Fibroblast of villous mesenchyme (primary cell): Measurements from ENCODE around the gene FSTL5. TPM values are rescaled to one million over a fixed set of nuclear protein-coding genes. Genes with fewer than 3 reads are reported as not detected.
A peak's percentile ranks its signal among the peaks of the same experiment; 100 is the strongest.

Experiments
- DNase-seq: peaks from one replicate; pipeline ENCODE4 v3.0.0-alpha.2; 2010; ENCODE audit warnings: low read depth
- H3K4me3 ChIP-seq: 2 replicates; pipeline ENCODE4 v1.5.1; 2011; ENCODE audit warnings: low read depth, mild to moderate bottlenecking, low read length
- total RNA-seq: library from RNA; depleted of rRNA; stranded (reverse); fragments of >200 nt; gene quantifications from 2 replicates; pipeline ENCODE4 v1.2.3, GENCODE V29; 2012
- TF ChIP-seq, protein P1 (sequence below): IDR thresholded peaks from 2 replicates; pipeline ENCODE4 v1.5.1; 2012; ENCODE audit warnings: low read depth, mild to moderate bottlenecking, low read length; ENCODE audit not compliant: insufficient read depth

Gene FSTL5
- total RNA-seq, 1 donor = not detected

DNA sequence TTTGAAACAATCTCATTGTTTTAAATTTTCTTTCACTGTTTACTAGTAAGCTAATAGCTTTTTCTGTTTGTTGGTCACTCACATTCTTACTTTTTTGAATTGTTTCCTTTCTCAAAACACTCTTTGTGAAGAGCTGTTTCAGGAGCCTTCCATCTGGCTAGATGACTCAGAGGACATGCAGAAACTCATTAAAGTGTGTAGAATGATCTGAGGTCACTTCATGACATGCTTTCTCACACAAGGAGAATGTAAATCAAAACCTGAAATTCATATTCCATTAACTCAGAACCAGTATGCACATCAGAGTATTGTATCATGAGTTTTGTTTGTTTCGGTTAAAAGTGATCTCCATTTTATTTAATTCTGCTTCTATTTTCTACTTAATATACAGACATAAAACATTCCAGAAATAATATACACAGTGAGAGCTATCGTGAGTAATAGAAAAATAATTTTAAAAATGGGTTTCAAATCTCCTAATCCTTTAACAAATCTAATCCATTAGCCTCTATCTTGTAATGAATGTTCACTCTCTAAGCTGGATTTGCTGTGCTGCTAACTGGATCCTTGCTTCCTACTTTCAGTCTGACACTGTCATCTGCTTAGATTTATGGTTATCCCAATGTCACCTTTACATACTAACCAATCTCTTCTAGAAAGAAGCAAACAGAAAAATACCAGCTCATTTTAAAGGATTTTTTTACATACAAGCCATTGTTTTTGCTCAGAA is 449.6 kb downstream of the FSTL5 start:
- H3K4me3 ChIP-seq = no peak overlapping the region
- peak; percentile 78 for DNase-seq
- TF ChIP-seq, protein P1, sequence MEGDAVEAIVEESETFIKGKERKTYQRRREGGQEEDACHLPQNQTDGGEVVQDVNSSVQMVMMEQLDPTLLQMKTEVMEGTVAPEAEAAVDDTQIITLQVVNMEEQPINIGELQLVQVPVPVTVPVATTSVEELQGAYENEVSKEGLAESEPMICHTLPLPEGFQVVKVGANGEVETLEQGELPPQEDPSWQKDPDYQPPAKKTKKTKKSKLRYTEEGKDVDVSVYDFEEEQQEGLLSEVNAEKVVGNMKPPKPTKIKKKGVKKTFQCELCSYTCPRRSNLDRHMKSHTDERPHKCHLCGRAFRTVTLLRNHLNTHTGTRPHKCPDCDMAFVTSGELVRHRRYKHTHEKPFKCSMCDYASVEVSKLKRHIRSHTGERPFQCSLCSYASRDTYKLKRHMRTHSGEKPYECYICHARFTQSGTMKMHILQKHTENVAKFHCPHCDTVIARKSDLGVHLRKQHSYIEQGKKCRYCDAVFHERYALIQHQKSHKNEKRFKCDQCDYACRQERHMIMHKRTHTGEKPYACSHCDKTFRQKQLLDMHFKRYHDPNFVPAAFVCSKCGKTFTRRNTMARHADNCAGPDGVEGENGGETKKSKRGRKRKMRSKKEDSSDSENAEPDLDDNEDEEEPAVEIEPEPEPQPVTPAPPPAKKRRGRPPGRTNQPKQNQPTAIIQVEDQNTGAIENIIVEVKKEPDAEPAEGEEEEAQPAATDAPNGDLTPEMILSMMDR = no peak

DNA sequence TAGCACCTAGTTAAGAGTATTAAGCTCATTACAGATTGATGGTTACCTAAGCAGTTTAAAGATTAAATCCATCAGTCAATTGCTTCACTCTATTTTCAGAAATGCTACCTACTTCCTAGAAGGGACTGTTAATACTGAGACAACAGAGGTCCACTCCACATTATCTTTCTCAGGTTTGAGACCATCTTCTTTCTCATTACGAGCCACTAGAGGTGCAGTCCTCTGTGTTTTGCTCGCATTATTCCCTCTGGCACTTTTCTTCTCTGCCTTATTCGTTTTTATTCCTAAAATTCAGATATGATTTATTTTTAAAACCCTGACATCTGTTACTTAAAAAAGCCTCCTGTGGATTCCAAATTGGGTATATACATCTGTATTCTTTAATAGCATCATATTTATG is 459.1 kb downstream of the FSTL5 start:
- TF ChIP-seq, protein P1 = no peak
- no peak for DNase-seq
- no peak overlapping the region for H3K4me3 ChIP-seq

- TF ChIP-seq, protein P1 = no peak
- no peak for DNase-seq
- no peak overlapping the region for H3K4me3 ChIP-seq
Observed at GRCh38 chr4:161704040-161704439, 459.8 kb downstream of the FSTL5 start.

GRCh38 chr4:161702287-161702686 is 461.5 kb downstream of the FSTL5 start:
- DNase-seq = no peak
- H3K4me3 ChIP-seq = no peak overlapping the region
- TF ChIP-seq, protein P1 = no peak

- TF ChIP-seq, protein P1 = no peak
- no peak for DNase-seq
- no peak overlapping the region for H3K4me3 ChIP-seq
Observed at GRCh38 chr4:161696944-161697343, 466.9 kb downstream of the FSTL5 start.

- peak; percentile 3 for DNase-seq
- H3K4me3 ChIP-seq = no peak overlapping the region
- TF ChIP-seq, protein P1 = no peak
Observed at GRCh38 chr4:161680146-161680545, 483.7 kb downstream of the FSTL5 start.

DNA sequence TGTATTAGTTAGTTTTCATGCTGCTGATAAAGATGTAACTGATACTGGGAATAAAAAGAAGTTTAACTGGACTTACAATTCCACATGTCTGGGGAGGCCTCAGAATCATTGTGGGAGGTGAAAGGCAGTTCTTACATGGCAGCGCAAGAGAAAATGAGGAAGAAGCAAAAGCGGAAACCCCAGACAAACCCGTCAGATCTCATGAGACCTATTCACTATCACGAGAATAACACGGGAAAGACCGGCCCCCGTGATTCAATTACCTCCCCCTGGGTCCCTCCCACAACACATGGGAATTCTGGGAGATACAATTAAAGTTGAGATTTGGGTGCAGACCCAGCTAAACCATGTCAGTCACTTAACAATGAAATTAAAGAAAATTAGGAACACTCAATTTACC is 499.1 kb downstream of the FSTL5 start:
- no peak overlapping the region for H3K4me3 ChIP-seq
- no peak for DNase-seq
- TF ChIP-seq, protein P1 = no peak
